Hippocampal formation (tissue), 2 donors: Measurements from ENCODE around the gene CHRNA1.

Experiments
- DNase-seq, 2 donors: peaks; one replicate each; lab custom pipeline; 2025; lab: John Stamatoyannopoulos, UW

The CHRNA1 gene

GRCh38 chr2:174764280-174765255 is at the start of gene CHRNA1:
CHRNA1 (minus strand) TSS chr2:174764472; CDS start chr2:174764394, 78 bp downstream.
- no peak for DNase-seq

GRCh38 chr2:174812037-174812436 is 47.8 kb upstream of the CHRNA1 start:
- DNase-seq, result no peak

GRCh38 chr2:174807931-174808330 is 43.7 kb upstream of the CHRNA1 start:
- DNase-seq, result no peak

GRCh38 chr2:174805803-174806202 is 41.5 kb upstream of the CHRNA1 start:
- DNase-seq, result no peak

- DNase-seq, result no peak
Measured at GRCh38 chr2:174802459-174802858, 38.2 kb upstream of the CHRNA1 start.

GRCh38 chr2:174800436-174801205 is 36.3 kb upstream of the CHRNA1 start:
- DNase-seq, result no peak

GRCh38 chr2:174798801-174799200 is 34.5 kb upstream of the CHRNA1 start:
- no peak for DNase-seq

- no peak for DNase-seq
Measured at GRCh38 chr2:174797781-174798276, 33.6 kb upstream of the CHRNA1 start.

GRCh38 chr2:174796319-174796771 is 32.1 kb upstream of the CHRNA1 start:
- DNase-seq, result no peak

- DNase-seq, result no peak
Measured at GRCh38 chr2:174794851-174795374, 30.6 kb upstream of the CHRNA1 start.

- DNase-seq, result no peak
Measured at GRCh38 chr2:174792309-174793025, 28.2 kb upstream of the CHRNA1 start.

GRCh38 chr2:174791746-174792280 is 27.5 kb upstream of the CHRNA1 start:
- no peak for DNase-seq

GRCh38 chr2:174791020-174791419 is 26.7 kb upstream of the CHRNA1 start:
- DNase-seq, result no peak

- DNase-seq, result no peak
Measured at GRCh38 chr2:174789001-174789400, 24.7 kb upstream of the CHRNA1 start.

- DNase-seq, result no peak
Measured at GRCh38 chr2:174788291-174788929, 24.1 kb upstream of the CHRNA1 start.

GRCh38 chr2:174787487-174788205 is 23.4 kb upstream of the CHRNA1 start:
- DNase-seq, result peak in 1 of 2 donors; percentile 46

GRCh38 chr2:174786066-174786725 is 21.9 kb upstream of the CHRNA1 start:
- no peak for DNase-seq

GRCh38 chr2:174785481-174785880 is 21.2 kb upstream of the CHRNA1 start:
- DNase-seq, result no peak

- DNase-seq, result no peak
Measured at GRCh38 chr2:174784909-174785308, 20.6 kb upstream of the CHRNA1 start.

GRCh38 chr2:174784316-174784715 is 20.0 kb upstream of the CHRNA1 start:
- DNase-seq, result no peak
